Measurements from ENCODE around the gene BAIAP2L2. TPM values are rescaled to one million over a fixed set of nuclear protein-coding genes. Genes with fewer than 3 reads are reported as not detected.

BAIAP2L2 gene
- total and polyA plus RNA-seq, 2 donors (not counting 3 experiments of a cell fraction or from before 2014, with no cell fraction given), result 0.20 to 0.35 TPM

GRCh38 chr22:38111925-38112355 is 1.5 kb upstream of the BAIAP2L2 start:
- no TSS peak for BruUV-seq (replicated peaks)
- H3K36me3 ChIP-seq (ENCODE audit: control insufficient read depth in 2 of 2, extremely low read depth in 1 of 2, insufficient read depth in 2 of 2, low read length in 2 of 2), result no peaks in the 10 kb centered on the region
- no peak for TF ChIP-seq JUN (IDR thresholded peaks at IDR 0.05; ENCODE audit: borderline replicate concordance, insufficient read depth, insufficient read length, low read depth)
- no peak for TF ChIP-seq POLR2AphosphoS5 (IDR thresholded peaks at IDR 0.05; ENCODE audit: insufficient read depth, low read depth, low read length)
- no peak for TF ChIP-seq CTCF (IDR thresholded peaks at IDR 0.05; ENCODE audit: extremely low read depth in 1 of 2, insufficient read depth in 1 of 2, low read depth in 1 of 2, low read length in 2 of 2)
- TF ChIP-seq POLR2A (IDR thresholded peaks at IDR 0.05; ENCODE audit: low read depth, low read length), result no peak
- no peak for TF ChIP-seq MYC (IDR thresholded peaks at IDR 0.05; ENCODE audit: low read depth, low read length)
- TF ChIP-seq FOS (IDR thresholded peaks at IDR 0.05; ENCODE audit: borderline replicate concordance, insufficient read depth, low read length), result no peak
- no peak for TF ChIP-seq GATA2 (IDR thresholded peaks at IDR 0.05; ENCODE audit: insufficient read depth, insufficient read length, low read depth, low read length)
- no peak for TF ChIP-seq MAX (IDR thresholded peaks at IDR 0.05; ENCODE audit: insufficient read depth, insufficient read length)
- TF ChIP-seq EZH2 (IDR thresholded peaks at IDR 0.05; ENCODE audit: borderline replicate concordance, low read depth, low read length, severe bottlenecking), result no peak
- H3K9me3 ChIP-seq (replicated peaks; ENCODE audit: control insufficient read depth, insufficient read depth, low read length), result no peaks in the 10 kb centered on the region
- dilution Hi-C loops (cut with MboI; ENCODE audit: extremely low pct_ligation_motif_present, low sequenced_read_pairs), result no loop called here
- H3K4me1 ChIP-seq (ENCODE audit: control insufficient read depth, extremely low read depth, insufficient read depth, low read length), result no peaks in the 10 kb centered on the region
- no peak for DNase-seq (ENCODE audit: low read depth, low spot score)
- no peak overlapping the region for H3K9ac ChIP-seq (replicated peaks; ENCODE audit: extremely low read depth, insufficient read depth, low read length)
- no peak for FAIRE-seq
- no peaks in the 10 kb centered on the region for H3K9me1 ChIP-seq (replicated peaks; ENCODE audit: control insufficient read depth, extremely low read depth, insufficient read depth, low read length)
- H3K27me3 ChIP-seq (ENCODE audit: control insufficient read depth in 2 of 2, insufficient read depth in 2 of 2, low read length in 2 of 2), result no peaks in the 10 kb centered on the region
- H4K20me1 ChIP-seq (replicated peaks; ENCODE audit: control insufficient read depth, extremely low read depth, insufficient read depth, low read length), result no peaks in the 10 kb centered on the region
- ChIA-PET CTCF (interaction anchor here (1.4 kb wide), 1 partner anchor 64 kb away, joined by 3 read pairs; no protein-coding TSS in a partner anchor), POLR2A (no interaction called here)
- H3K27ac ChIP-seq (ENCODE audit: insufficient read depth, low read depth, low read length), result no peak overlapping the region
- H3K79me2 ChIP-seq (ENCODE audit: control insufficient read depth, insufficient read depth, low read length), result no peaks in the 10 kb centered on the region
- intact Hi-C loops (cut with micrococcal nuclease), result no loop called here
- no peak overlapping the region for H3K4me2 ChIP-seq (ENCODE audit: insufficient read depth, low read length)
- no peak overlapping the region for H3K4me3 ChIP-seq (replicated peaks in 1 of 3; ENCODE audit: insufficient read depth in 1 of 3, low read depth in 1 of 3, low read length in 3 of 3)
- H2AFZ ChIP-seq (ENCODE audit: low read depth, low read length), result no peak overlapping the region
